ENCODE data around the gene HNRNPR.

- TF ChIP-seq, protein P1, sequence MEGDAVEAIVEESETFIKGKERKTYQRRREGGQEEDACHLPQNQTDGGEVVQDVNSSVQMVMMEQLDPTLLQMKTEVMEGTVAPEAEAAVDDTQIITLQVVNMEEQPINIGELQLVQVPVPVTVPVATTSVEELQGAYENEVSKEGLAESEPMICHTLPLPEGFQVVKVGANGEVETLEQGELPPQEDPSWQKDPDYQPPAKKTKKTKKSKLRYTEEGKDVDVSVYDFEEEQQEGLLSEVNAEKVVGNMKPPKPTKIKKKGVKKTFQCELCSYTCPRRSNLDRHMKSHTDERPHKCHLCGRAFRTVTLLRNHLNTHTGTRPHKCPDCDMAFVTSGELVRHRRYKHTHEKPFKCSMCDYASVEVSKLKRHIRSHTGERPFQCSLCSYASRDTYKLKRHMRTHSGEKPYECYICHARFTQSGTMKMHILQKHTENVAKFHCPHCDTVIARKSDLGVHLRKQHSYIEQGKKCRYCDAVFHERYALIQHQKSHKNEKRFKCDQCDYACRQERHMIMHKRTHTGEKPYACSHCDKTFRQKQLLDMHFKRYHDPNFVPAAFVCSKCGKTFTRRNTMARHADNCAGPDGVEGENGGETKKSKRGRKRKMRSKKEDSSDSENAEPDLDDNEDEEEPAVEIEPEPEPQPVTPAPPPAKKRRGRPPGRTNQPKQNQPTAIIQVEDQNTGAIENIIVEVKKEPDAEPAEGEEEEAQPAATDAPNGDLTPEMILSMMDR (IDR thresholded peaks at IDR 0.05; ENCODE audit: low read depth, low read length) = no peak
- no peak for TF ChIP-seq EZH2phosphoT487 (IDR thresholded peaks at IDR 0.05; ENCODE audit: low read depth)
These were observed 55.4 kb downstream of the HNRNPR start for GRCh38 chr1:23288671-23289070.

All from OCI-LY3 (cell line).